ENCODE data around the gene RCN1.
"Not testable (repeated sequence)": the region's sequence is repeated elsewhere in the genome, so short reads cannot be mapped to it uniquely, and the experiment has no call there.

Gene RCN1

GRCh38 chr11:32053151-32053888 is 37.6 kb upstream of the RCN1 start:
- POLR2A ChIA-PET (ENCODE audit: low non-redundant PET): no interaction called here
- CTCF ChIA-PET: interaction anchor here (0.6 to 5.0 kb wide), 3 partner anchors 123 to 648 kb away, joined by 3 to 48 read pairs (median 3); no protein-coding TSS in a partner anchor
- DNase-seq (ENCODE audit: low spot score): no peak
- no peak overlapping the region for H3K27ac ChIP-seq
- TF ChIP-seq CTCF (conservative IDR thresholded peaks at IDR 0.05; ENCODE audit: low read depth): no peak

GRCh38 chr11:32055861-32056260 is 35.0 kb upstream of the RCN1 start:
- ChIA-PET CTCF (no interaction called here), POLR2A (ENCODE audit: low non-redundant PET) (no interaction called here)
- no peak for DNase-seq (ENCODE audit: low spot score)
- no peak for TF ChIP-seq CTCF (conservative IDR thresholded peaks at IDR 0.05; ENCODE audit: low read depth)
- H3K27ac ChIP-seq: no peak overlapping the region

GRCh38 chr11:32056438-32056837 is 34.4 kb upstream of the RCN1 start:
- DNase-seq (ENCODE audit: low spot score): no peak
- TF ChIP-seq CTCF (conservative IDR thresholded peaks at IDR 0.05; ENCODE audit: low read depth): no peak
- POLR2A ChIA-PET (ENCODE audit: low non-redundant PET): no interaction called here
- CTCF ChIA-PET: no interaction called here
- H3K27ac ChIP-seq: no peak overlapping the region

- POLR2A ChIA-PET (ENCODE audit: low non-redundant PET): no interaction called here
- CTCF ChIA-PET: no interaction called here
- DNase-seq (ENCODE audit: low spot score): no peak
- H3K27ac ChIP-seq: no peak overlapping the region
- no peak for TF ChIP-seq CTCF (conservative IDR thresholded peaks at IDR 0.05; ENCODE audit: low read depth)
These were observed 31.0 kb upstream of the RCN1 start for GRCh38 chr11:32059686-32060462.

GRCh38 chr11:32062540-32062939 is 28.3 kb upstream of the RCN1 start:
- H3K27ac ChIP-seq: no peak overlapping the region
- CTCF ChIA-PET: interaction anchor here (0.6 kb wide), 1 partner anchor 236 kb away, joined by 3 read pairs; no protein-coding TSS in a partner anchor
- no peak for TF ChIP-seq CTCF (conservative IDR thresholded peaks at IDR 0.05; ENCODE audit: low read depth)
- POLR2A ChIA-PET (ENCODE audit: low non-redundant PET): no interaction called here
- DNase-seq (ENCODE audit: low spot score): no peak

- POLR2A ChIA-PET (ENCODE audit: low non-redundant PET); DNase-seq (ENCODE audit: low spot score); H3K27ac ChIP-seq: not testable (repeated sequence)
- CTCF ChIA-PET: interaction anchor here (0.6 kb wide), 1 partner anchor 235 kb away, joined by 3 read pairs; no protein-coding TSS in a partner anchor
These were observed 27.8 kb upstream of the RCN1 start for GRCh38 chr11:32063031-32063430.
